Stromal cell of bone marrow (primary cell): ENCODE results near the gene RAB27A.
"Not testable (repeated sequence)": the region's sequence is repeated elsewhere in the genome, so short reads cannot be mapped to it uniquely, and the experiment has no call there.

Experiments
- DNase-seq: peaks from one replicate; pipeline ENCODE4 v3.0.0-alpha.2; 2012; ENCODE audit warnings: low read depth

The RAB27A gene

GRCh38 chr15:55281517-55282228 lies 7.9 kb downstream of the RAB27A start:
- no peak for DNase-seq

- DNase-seq, result not testable (repeated sequence)
These were observed 9.0 kb downstream of the RAB27A start for GRCh38 chr15:55280589-55280988.

GRCh38 chr15:55279746-55280351 lies 9.8 kb downstream of the RAB27A start:
- DNase-seq, result peak; percentile 71

GRCh38 chr15:55279100-55279745 lies 10.4 kb downstream of the RAB27A start:
- no peak for DNase-seq

- no peak for DNase-seq
These were observed 11.9 kb downstream of the RAB27A start for GRCh38 chr15:55277715-55278114.

GRCh38 chr15:55277116-55277564 lies 12.5 kb downstream of the RAB27A start:
- DNase-seq, result no peak

- DNase-seq, result no peak
These were observed 13.3 kb downstream of the RAB27A start for GRCh38 chr15:55276324-55276723.

- no peak for DNase-seq
These were observed 19.3 kb downstream of the RAB27A start for GRCh38 chr15:55270291-55270690.

- DNase-seq, result no peak
These were observed 21.4 kb downstream of the RAB27A start for GRCh38 chr15:55268176-55268695.

GRCh38 chr15:55267401-55268175 lies 22.0 kb downstream of the RAB27A start:
- DNase-seq, result no peak

- DNase-seq, result no peak
These were observed 23.1 kb downstream of the RAB27A start for GRCh38 chr15:55266547-55266946.

GRCh38 chr15:55260562-55261131 lies 29.0 kb downstream of the RAB27A start:
- no peak for DNase-seq

- no peak for DNase-seq
These were observed 31.7 kb downstream of the RAB27A start for GRCh38 chr15:55257938-55258337.

- DNase-seq, result no peak
These were observed 32.5 kb downstream of the RAB27A start for GRCh38 chr15:55257012-55257670.

- no peak for DNase-seq
These were observed 33.2 kb downstream of the RAB27A start for GRCh38 chr15:55256281-55257011.

GRCh38 chr15:55255714-55256113 lies 33.9 kb downstream of the RAB27A start:
- DNase-seq, result no peak

- no peak for DNase-seq
These were observed 34.5 kb downstream of the RAB27A start for GRCh38 chr15:55254916-55255679.

- DNase-seq, result peak; percentile 65
These were observed 36.0 kb downstream of the RAB27A start for GRCh38 chr15:55253580-55253979.

GRCh38 chr15:55252201-55252600 lies 37.4 kb downstream of the RAB27A start:
- not testable (repeated sequence) for DNase-seq

- no peak for DNase-seq
These were observed 38.7 kb downstream of the RAB27A start for GRCh38 chr15:55250941-55251340.
